ENCODE results near the gene PLPP7. TPM values are rescaled to one million over a fixed set of nuclear protein-coding genes. Genes with fewer than 3 reads are reported as not detected.
A peak's percentile ranks its signal among the peaks of the same experiment; 100 is the strongest.
"Not testable (repeated sequence)": the region's sequence is repeated elsewhere in the genome, so short reads cannot be mapped to it uniquely, and the experiment has no call there.

PLPP7 gene
- total RNA-seq, 1 donor from 2014 or later: 1.5 TPM

DNA sequence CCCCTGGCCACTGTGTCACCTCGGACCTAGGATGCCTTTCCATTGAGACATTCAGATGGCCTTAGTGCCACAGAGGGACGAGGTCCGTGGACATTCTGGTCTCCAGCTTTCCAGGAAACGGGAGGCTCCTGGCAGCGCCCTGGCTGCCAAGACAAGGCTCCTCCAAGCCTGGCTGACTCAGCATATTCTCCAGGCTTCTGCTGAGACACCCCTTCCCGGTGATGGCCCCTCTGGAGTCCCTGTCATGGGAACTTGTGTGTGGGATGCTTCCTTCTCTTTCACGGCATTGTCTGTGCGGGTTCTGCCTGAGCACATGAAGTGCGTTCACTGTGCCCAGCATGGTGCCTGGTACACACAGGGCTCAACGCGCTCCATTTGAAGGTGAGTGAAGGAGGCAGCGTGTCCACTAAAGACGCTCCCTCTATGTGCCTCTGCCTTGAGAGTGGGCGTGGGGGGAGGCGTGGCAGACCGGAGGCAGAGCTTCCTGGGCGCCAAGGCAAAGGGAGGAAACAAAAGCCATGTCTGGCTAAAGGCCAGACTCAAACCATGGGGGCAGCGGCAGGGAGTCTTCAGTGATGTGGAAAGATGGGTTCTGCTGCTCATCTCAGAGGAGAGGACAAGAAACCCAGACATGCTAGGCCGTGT, 58.0 kb downstream of the PLPP7 start:
- TF ChIP-seq, protein P1, sequence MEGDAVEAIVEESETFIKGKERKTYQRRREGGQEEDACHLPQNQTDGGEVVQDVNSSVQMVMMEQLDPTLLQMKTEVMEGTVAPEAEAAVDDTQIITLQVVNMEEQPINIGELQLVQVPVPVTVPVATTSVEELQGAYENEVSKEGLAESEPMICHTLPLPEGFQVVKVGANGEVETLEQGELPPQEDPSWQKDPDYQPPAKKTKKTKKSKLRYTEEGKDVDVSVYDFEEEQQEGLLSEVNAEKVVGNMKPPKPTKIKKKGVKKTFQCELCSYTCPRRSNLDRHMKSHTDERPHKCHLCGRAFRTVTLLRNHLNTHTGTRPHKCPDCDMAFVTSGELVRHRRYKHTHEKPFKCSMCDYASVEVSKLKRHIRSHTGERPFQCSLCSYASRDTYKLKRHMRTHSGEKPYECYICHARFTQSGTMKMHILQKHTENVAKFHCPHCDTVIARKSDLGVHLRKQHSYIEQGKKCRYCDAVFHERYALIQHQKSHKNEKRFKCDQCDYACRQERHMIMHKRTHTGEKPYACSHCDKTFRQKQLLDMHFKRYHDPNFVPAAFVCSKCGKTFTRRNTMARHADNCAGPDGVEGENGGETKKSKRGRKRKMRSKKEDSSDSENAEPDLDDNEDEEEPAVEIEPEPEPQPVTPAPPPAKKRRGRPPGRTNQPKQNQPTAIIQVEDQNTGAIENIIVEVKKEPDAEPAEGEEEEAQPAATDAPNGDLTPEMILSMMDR (IDR thresholded peaks at IDR 0.05): no peak
- H3K36me3 Mint-ChIP-seq (ENCODE audit: low read depth): no peaks in the 10 kb centered on the region
- DNase-seq (ENCODE audit: low spot score): peak; percentile 73
- H3K4me1 Mint-ChIP-seq (ENCODE audit: low read depth): peaks cover 8% of the 10 kb centered on the region
- no peak overlapping the region for H3K27ac Mint-ChIP-seq (ENCODE audit: unreplicated experiment)
- peaks cover 15% of the 10 kb centered on the region for H3K27me3 Mint-ChIP-seq (ENCODE audit: low read depth)
- no peak overlapping the region for H3K4me3 Mint-ChIP-seq (ENCODE audit: unreplicated experiment)
- no peaks in the 10 kb centered on the region for H3K9me3 Mint-ChIP-seq (ENCODE audit: low read depth)

DNA sequence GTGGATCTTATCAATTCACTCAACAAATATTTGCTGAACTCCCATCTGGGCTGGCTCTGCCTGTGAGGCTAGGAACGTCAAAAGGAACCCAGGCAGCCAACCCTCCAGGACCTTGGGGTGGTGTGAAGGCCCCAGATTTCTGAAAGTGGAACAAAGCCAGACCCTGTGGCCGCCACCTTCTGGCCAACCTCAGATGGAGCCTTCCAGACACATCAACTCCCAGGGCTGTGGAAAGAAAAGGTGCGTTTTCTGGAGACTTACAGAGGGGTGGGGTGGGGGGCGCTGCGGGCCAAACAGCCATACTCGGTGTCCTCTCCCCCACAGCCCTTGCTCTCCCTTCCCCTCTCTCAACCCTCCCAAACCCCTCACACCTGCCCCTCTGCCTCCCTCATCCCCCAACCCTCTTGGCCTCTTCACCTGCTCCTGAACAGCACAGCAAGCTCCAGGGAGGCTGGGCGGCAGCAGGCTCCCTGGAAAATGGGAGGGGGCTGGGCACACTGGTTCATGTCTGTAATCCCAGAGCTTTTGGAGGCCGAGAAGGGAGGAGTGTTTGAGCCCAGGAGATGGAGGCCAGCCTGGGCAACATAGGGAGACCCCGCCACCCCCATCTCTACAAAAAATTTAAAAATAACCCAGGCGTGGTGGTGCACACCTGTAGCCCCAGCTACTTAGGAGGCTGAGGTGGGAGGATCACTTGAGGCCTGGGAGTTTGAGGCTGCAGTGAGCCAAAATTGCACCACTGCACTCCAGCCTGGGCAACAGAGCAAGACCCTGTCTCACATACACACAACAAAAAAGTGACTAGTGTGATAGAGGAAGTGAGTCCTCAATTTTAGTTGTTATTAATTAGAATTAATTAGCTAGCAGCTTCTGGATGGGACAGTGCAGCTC, 59.4 kb downstream of the PLPP7 start:
- Mint-ChIP-seq H3K27ac (ENCODE audit: unreplicated experiment) (no peak overlapping the region), H3K9me3 (ENCODE audit: low read depth) (no peaks in the 10 kb centered on the region)
- DNase-seq (ENCODE audit: low spot score): peak; percentile 40

GRCh38 chr9:131349522-131349880, 60.0 kb downstream of the PLPP7 start:
- TF ChIP-seq, protein P1 (IDR thresholded peaks at IDR 0.05): no peak
- DNase-seq (ENCODE audit: low spot score): peak; percentile 53
- peaks cover 8% of the 10 kb centered on the region for H3K4me1 Mint-ChIP-seq (ENCODE audit: low read depth)
- H3K9me3 Mint-ChIP-seq (ENCODE audit: low read depth): no peaks in the 10 kb centered on the region
- no peak overlapping the region for H3K27ac Mint-ChIP-seq (ENCODE audit: unreplicated experiment)
- no peaks in the 10 kb centered on the region for H3K27me3 Mint-ChIP-seq (ENCODE audit: low read depth)
- H3K4me3 Mint-ChIP-seq (ENCODE audit: unreplicated experiment): peak overlapping the region; percentile 81
- H3K36me3 Mint-ChIP-seq (ENCODE audit: low read depth): no peaks in the 10 kb centered on the region

More for the DNA sequence above, 59.4 kb downstream of the PLPP7 start:
- Mint-ChIP-seq H3K36me3 (ENCODE audit: low read depth) (no peaks in the 10 kb centered on the region), H3K27me3 (ENCODE audit: low read depth) (peaks cover 4% of the 10 kb centered on the region), H3K4me1 (ENCODE audit: low read depth) (peaks cover 8% of the 10 kb centered on the region), H3K4me3 (ENCODE audit: unreplicated experiment) (no peak overlapping the region)
- TF ChIP-seq, protein P1 (IDR thresholded peaks at IDR 0.05): peak; percentile 40

DNA sequence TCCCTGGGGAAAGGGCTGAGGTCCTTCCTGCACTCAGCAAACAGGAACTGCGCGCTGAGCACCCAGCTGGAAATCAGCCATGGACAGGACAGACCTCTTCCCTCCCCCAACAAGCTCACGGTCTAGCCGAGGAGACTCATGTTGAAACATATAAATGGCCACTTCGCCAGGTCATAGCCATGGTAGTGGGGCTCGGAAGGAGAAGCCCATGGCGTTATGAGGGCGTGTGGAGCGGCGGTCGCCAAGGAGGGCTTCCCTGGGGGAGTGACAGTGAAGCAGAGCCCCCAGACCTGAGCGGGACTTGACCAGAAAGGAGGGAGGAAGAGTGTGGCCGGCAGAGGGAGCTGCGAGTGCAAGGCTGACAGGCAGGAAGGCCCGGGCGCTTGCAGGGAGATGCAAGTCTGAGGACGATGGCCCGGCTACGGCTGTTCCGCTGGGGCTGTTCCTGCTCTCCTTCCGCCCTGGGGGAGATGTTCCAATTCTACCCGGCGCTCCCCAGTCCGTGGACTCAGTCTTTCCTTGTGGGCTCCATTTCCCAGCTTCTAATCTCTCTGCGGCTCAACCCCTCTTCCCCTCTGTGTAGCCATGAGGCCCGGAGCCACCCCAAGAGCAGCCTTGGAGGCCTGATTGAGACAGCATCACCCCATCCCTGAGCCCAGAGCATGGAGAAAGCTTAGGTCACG, 60.5 kb downstream of the PLPP7 start:
- H3K27me3 Mint-ChIP-seq (ENCODE audit: low read depth): no peaks in the 10 kb centered on the region
- H3K4me3 Mint-ChIP-seq (ENCODE audit: unreplicated experiment): peak overlapping the region; percentile 81
- no peaks in the 10 kb centered on the region for H3K9me3 Mint-ChIP-seq (ENCODE audit: low read depth)
- DNase-seq (ENCODE audit: low spot score): peak; percentile 95
- peak overlapping the region; percentile 41 for H3K27ac Mint-ChIP-seq (ENCODE audit: unreplicated experiment)
- H3K36me3 Mint-ChIP-seq (ENCODE audit: low read depth): no peaks in the 10 kb centered on the region
- H3K4me1 Mint-ChIP-seq (ENCODE audit: low read depth): peaks cover 8% of the 10 kb centered on the region
- TF ChIP-seq, protein P1 (IDR thresholded peaks at IDR 0.05): peak; percentile 95

GRCh38 chr9:131356479-131356878, 67.0 kb downstream of the PLPP7 start:
- not testable (repeated sequence) for DNase-seq (ENCODE audit: low spot score); H3K36me3 Mint-ChIP-seq (ENCODE audit: low read depth); H3K4me3 Mint-ChIP-seq (ENCODE audit: unreplicated experiment); H3K9me3 Mint-ChIP-seq (ENCODE audit: low read depth); H3K27me3 Mint-ChIP-seq (ENCODE audit: low read depth); H3K27ac Mint-ChIP-seq (ENCODE audit: unreplicated experiment)
- H3K4me1 Mint-ChIP-seq (ENCODE audit: low read depth): peaks cover 10% of the 10 kb centered on the region

All from chondrocyte (in vitro differentiated cells).